GM12892 (cell line): Measurements from ENCODE around the gene VAV3.
"Not testable (repeated sequence)": the region's sequence is repeated elsewhere in the genome, so short reads cannot be mapped to it uniquely, and the experiment has no call there.

Experiments used
- DNase-seq: peaks from one replicate; pipeline ENCODE4 v3.0.0; 2011; ENCODE audit not compliant: insufficient read length
- FAIRE-seq: peaks from 2 replicates; lab custom pipeline; 2011; peaks lifted over from hg19 to GRCh38; lab: Jason Lieb, UNC
- POLR2A ChIP-seq: IDR thresholded peaks from 2 replicates; pipeline ENCODE4 v1.6.1; 2011; ENCODE audit warnings: low read depth, low read length, control low read depth
- POLR2AphosphoS5 ChIP-seq: IDR thresholded peaks from 2 replicates; pipeline ENCODE4 v1.6.1; 2011; ENCODE audit warnings: low read depth, low read length, control low read depth
- TAF1 ChIP-seq: IDR thresholded peaks from 2 replicates; pipeline ENCODE4 v1.6.1; 2011; ENCODE audit warnings: low read depth, mild to moderate bottlenecking, control low read depth, low read length, borderline replicate concordance

The VAV3 gene

DNA sequence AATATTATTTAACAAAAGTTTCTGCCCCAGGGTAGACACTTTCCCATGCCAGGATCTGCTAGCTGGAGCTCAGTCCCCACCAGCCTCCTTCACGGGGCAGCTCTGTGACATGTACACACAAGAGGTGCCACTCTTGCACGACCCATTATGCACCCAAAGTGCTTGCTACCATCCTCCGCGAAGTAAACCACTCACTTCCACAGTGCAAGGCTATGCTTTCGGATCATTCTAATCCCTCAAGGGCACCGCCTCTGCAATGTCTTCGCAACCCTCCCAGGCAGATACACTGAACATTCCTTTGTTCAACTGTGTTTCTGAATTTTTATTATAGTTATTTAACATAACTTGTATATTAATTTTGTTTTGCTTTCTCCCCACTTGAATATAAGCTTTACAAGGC, 303.8 kb downstream of the VAV3 start:
- FAIRE-seq (no peak), DNase-seq (no peak)
- no peak for TF ChIP-seq POLR2A

DNA sequence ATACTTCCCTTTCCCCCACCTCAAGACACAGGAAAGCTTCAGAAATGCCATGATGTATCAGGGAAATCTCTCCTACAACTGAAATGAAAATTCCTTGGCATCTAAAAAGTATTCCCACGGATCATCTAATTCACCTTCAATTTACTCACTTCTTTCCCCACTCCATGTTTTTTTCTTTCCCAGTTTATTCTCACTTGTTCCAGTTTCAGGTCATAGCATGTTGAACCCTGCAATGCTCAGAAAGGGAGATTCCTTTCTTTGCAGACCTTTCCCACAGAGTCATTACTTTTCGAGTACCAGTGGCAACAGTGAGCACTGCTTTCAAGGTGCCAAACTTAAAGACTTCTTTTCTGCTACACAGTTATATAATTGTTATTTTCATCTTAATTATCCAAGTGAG, 305.0 kb downstream of the VAV3 start:
- TF ChIP-seq POLR2A = no peak
- no peak for TF ChIP-seq POLR2AphosphoS5
- no peak for TF ChIP-seq TAF1
- FAIRE-seq (no peak), DNase-seq (no peak)

- DNase-seq = no peak
- TF ChIP-seq POLR2AphosphoS5 (no peak), POLR2A (no peak), TAF1 (no peak)
- FAIRE-seq = no peak
These were observed 307.6 kb downstream of the VAV3 start for GRCh38 chr1:107657356-107657755.

- DNase-seq (no peak), FAIRE-seq (no peak)
- TF ChIP-seq POLR2AphosphoS5 (no peak), TAF1 (no peak), POLR2A (no peak)
These were observed 311.2 kb downstream of the VAV3 start for GRCh38 chr1:107653765-107654164.

GRCh38 chr1:107653005-107653404, 312.0 kb downstream of the VAV3 start:
- FAIRE-seq (no peak), DNase-seq (no peak)
- TF ChIP-seq POLR2A = no peak
- no peak for TF ChIP-seq POLR2AphosphoS5
- TF ChIP-seq TAF1 = no peak

DNA sequence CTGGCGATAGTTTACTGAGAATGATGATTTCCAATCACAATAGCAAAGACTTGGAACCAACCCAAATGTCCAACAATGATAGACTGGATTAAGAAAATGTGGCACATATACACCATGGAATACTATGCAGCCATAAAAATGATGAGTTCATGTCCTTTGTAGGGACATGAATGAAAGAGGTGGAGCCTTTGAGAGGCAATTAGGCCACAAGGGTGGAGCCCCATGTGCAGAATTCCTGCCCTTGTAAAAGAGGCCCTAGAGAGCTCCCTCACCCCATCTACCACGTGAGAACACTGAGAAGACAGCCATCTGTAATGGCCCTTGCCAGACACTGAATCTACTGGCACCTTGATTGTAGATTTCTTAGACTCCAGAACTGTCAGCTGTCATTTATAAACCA, 314.2 kb downstream of the VAV3 start:
- DNase-seq, FAIRE-seq: not testable (repeated sequence)

GRCh38 chr1:107649023-107649422, 316.0 kb downstream of the VAV3 start:
- no peak for TF ChIP-seq POLR2AphosphoS5
- TF ChIP-seq TAF1 = no peak
- no peak for DNase-seq
- no peak for FAIRE-seq

DNA sequence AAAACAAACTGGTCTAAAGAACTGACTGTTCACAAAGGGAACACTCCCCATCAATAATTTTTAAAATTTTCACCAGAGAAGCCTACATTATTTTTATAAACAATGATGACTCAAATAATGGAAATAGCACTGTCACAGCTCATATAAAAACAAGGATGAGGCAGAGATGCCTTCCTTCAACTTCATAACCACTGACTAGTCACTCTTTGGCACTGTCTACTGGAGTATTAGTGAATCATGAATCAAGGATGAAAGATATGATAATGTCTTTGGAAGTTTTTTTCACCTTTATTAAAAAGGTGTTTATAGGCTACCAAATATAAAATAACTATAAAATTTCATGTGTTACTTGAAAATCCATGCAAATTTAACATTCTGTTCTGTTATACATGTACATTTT, 316.9 kb downstream of the VAV3 start:
- FAIRE-seq (no peak), DNase-seq (no peak)
- TF ChIP-seq POLR2AphosphoS5 = no peak
- no peak for TF ChIP-seq POLR2A
- no peak for TF ChIP-seq TAF1

- FAIRE-seq (no peak), DNase-seq (no peak)
- TF ChIP-seq TAF1 (no peak), POLR2AphosphoS5 (no peak), POLR2A (no peak)
These were observed 318.0 kb downstream of the VAV3 start for GRCh38 chr1:107647012-107647411.

DNA sequence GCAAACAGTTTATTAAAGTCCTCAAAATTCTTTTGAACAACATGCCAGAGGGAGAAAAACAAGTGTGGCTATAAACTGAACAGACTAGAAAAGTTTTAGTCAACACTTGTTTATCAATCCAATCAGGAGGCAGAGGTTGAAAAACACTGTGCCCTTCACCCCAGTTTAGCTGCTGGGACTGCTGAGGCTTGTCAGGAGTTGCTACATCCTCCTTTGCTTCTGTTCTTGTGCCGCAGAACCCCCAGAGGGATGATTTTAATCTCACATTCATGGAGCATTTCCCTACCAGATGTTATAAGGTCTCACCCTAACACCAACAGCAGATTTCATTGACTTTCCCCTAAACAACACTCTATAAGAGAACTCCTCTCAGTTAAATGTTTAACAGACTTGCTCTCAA, 321.2 kb downstream of the VAV3 start:
- no peak for TF ChIP-seq POLR2A
- no peak for TF ChIP-seq TAF1
- TF ChIP-seq POLR2AphosphoS5 = no peak
- FAIRE-seq (no peak), DNase-seq (no peak)

GRCh38 chr1:107640207-107640606, 324.8 kb downstream of the VAV3 start:
- TF ChIP-seq POLR2AphosphoS5 (no peak), TAF1 (no peak), POLR2A (no peak)
- no peak for FAIRE-seq
- DNase-seq = no peak

DNA sequence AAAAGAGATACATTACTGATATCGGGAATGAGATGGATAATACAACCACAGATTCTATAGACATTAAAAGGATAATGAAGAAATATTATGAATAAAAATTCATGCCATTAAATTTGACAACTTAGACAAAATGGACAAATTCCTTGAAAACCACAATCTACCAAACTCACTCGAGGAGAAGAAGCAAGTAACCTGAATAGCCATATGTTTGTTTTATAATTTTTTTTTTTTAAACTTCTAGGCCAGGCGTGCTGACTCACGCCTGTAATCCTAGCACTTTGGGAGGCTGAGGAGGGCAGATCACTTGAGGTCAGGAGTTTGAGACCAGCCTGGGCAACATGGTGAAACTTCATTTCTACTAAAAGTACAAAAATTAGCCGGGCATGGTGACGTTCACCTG, 327.9 kb downstream of the VAV3 start:
- FAIRE-seq (no peak), DNase-seq (no peak)
- TF ChIP-seq POLR2AphosphoS5 = no peak
- TF ChIP-seq POLR2A = no peak
- no peak for TF ChIP-seq TAF1

DNA sequence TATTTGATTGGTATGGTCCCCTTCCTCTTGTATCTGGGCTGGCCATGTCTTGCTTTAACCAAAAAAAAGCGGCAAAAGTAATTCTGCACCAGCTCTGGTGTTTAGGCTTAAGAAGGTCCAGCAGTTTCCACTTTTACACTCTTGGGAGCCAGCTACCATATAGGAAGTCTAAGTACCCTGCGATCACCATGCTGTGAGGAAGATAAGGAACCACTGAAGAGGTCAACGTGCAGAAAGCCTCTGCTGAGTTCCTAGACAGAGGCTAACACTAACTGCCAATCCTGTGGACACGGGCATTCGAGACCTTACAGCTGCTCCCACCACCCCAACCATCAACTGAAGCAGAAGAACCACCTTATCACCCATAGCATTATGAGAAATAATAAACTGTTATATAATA, 331.4 kb downstream of the VAV3 start:
- DNase-seq (no peak), FAIRE-seq (no peak)
- no peak for TF ChIP-seq TAF1
- TF ChIP-seq POLR2AphosphoS5 = no peak
- no peak for TF ChIP-seq POLR2A
